ENCODE measurements around the gene SLC2A8.

DNA sequence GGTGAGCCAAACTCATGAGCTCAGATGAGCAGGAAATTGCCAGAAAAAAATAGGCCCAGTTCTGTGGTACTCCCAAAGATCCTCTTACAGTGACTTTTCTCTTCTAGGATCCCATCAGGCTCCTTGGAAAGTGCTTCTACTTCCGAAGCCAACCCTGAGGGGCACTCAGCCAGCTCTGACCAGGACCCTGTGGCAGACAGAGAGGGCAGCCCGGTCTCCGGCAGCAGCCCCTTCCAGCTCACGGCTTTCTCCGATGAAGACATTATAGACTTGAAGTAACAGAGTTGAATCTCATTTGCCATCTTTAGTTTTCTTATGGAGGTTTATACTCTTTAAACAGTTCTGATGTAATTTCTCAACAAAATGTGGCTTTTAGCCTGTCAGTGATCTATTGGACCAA is 4.0 kb upstream of the SLC2A8 start:
- TF ChIP-seq, protein P1, sequence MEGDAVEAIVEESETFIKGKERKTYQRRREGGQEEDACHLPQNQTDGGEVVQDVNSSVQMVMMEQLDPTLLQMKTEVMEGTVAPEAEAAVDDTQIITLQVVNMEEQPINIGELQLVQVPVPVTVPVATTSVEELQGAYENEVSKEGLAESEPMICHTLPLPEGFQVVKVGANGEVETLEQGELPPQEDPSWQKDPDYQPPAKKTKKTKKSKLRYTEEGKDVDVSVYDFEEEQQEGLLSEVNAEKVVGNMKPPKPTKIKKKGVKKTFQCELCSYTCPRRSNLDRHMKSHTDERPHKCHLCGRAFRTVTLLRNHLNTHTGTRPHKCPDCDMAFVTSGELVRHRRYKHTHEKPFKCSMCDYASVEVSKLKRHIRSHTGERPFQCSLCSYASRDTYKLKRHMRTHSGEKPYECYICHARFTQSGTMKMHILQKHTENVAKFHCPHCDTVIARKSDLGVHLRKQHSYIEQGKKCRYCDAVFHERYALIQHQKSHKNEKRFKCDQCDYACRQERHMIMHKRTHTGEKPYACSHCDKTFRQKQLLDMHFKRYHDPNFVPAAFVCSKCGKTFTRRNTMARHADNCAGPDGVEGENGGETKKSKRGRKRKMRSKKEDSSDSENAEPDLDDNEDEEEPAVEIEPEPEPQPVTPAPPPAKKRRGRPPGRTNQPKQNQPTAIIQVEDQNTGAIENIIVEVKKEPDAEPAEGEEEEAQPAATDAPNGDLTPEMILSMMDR (optimal IDR thresholded peaks at IDR 0.05 in 1 of 3, IDR thresholded peaks at IDR 0.05 in 1 of 3, conservative IDR thresholded peaks at IDR 0.05 in 1 of 3; ENCODE audit: extremely low read depth in 1 of 3, insufficient read depth in 2 of 3, low read length in 3 of 3), result no peak
- TF ChIP-seq EZH2 (IDR thresholded peaks at IDR 0.05; ENCODE audit: low read length), result no peak
